Parathyroid adenoma (tissue), 2 donors: ENCODE measurements around the gene TRIM24.

Experiments
- H2AFZ ChIP-seq: fragments of 300-600 bp; sonication (generic); one replicate; pipeline ENCODE4 v1.7.0; 2017; ENCODE audit warnings: antibody characterized with exemption, mild to moderate bottlenecking
- H3K27ac ChIP-seq: fragments of 300-600 bp; sonication (generic); one replicate; pipeline ENCODE4 v1.7.0; 2017
- H3K27me3 ChIP-seq: fragments of 300-600 bp; sonication (generic); one replicate; pipeline ENCODE4 v1.7.0; 2017; ENCODE audit warnings: low read length; ENCODE audit not compliant: control insufficient read depth, insufficient read depth
- H3K36me3 ChIP-seq: fragments of 300-600 bp; sonication (generic); one replicate; pipeline ENCODE4 v1.7.0; 2017; ENCODE audit warnings: low read length; ENCODE audit not compliant: control insufficient read depth, insufficient read depth
- H3K4me1 ChIP-seq: fragments of 300-600 bp; sonication (generic); one replicate; pipeline ENCODE4 v1.7.0; 2017; ENCODE audit warnings: control low read depth
- H3K4me2 ChIP-seq: fragments of 300-600 bp; sonication (generic); one replicate; pipeline ENCODE4 v1.7.0; 2017; ENCODE audit warnings: low read length
- H3K4me3 ChIP-seq: fragments of 300-600 bp; sonication (generic); one replicate; pipeline ENCODE4 v1.7.0; 2017; ENCODE audit warnings: low read depth, low read length
- H3K79me2 ChIP-seq: fragments of 300-600 bp; sonication (generic); one replicate; pipeline ENCODE4 v1.7.0; 2017; ENCODE audit warnings: control low read depth
- H3K9ac ChIP-seq: fragments of 300-600 bp; sonication (generic); one replicate; pipeline ENCODE4 v1.7.0; 2017; ENCODE audit warnings: mild to moderate bottlenecking
- H3K9me3 ChIP-seq: fragments of 300-600 bp; sonication (generic); one replicate; pipeline ENCODE4 v1.7.0; 2017; ENCODE audit warnings: low read length; ENCODE audit not compliant: control insufficient read depth
- CTCF ChIP-seq: fragments of 300-600 bp; sonication (generic); IDR thresholded peaks from one replicate; pipeline ENCODE4 v1.7.0; 2017; ENCODE audit warnings: antibody characterized with exemption, mild to moderate bottlenecking
- donor health status: primary hyperparathyroidism.

The TRIM24 gene

DNA sequence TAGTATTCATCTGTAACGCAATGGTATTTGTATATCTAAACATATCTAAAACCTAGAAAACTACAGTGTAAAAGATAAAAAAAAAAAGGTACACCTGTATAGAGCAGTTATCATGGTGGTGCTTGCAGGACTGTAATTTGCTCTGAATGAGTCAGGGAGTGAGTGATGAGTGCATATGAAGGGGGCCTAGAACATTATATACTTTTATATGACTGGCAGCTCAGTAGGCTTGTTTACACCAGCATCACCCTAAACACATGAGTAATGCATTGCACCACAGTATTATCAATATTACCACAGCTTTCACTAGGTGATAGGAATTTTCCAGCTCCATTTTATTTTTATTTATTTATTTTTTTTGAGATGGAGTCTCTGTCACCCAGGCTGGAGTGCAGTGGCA lies 40.8 kb downstream of the TRIM24 start:
- Histone ChIP-seq H3K27ac (no peak overlapping the region), H3K4me2 (no peak overlapping the region), H3K9me3 (no peaks in the 10 kb centered on the region), H3K27me3 (no peaks in the 10 kb centered on the region), H3K79me2 (peaks cover 21% of the 10 kb centered on the region), H2AFZ (no peak overlapping the region), H3K4me3 (no peak overlapping the region), H3K4me1 (no peaks in the 10 kb centered on the region), H3K36me3 (no peaks in the 10 kb centered on the region), H3K9ac (no peak overlapping the region)
- no peak for TF ChIP-seq CTCF

DNA sequence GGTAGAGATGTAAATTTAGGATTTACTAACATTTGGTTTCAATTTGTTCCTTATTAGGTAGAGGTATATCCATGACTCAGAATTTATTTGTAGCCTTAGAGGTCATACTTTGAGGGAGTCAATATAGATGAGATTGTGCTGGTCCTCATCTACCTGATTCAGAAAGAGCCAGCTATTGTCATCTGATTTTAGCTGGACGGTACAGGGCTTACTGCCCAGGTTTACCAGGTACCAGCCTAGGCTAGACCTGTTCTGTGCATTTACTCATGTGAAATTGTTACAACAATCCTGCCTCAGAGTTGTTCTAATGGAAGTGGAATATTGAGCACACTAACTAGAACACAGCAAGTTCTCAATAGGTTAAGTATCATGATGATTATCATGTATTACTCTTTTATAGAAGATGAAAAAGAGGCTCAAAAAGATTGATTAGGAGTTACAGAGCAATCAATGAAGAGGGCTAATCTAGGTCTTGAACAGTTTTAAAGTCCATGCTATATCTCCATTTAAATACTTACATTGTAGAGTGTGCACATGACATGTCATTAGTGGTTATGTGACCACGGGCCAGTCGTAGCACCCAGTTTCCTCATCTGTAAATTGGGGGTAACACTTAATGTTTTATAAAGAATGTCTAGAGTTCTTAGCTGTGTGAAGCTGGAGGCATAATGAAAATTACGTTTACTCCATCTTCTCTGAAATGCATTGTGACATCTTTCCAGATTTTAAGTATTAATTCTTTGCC lies 42.1 kb downstream of the TRIM24 start:
- no peak overlapping the region for H3K9ac ChIP-seq
- TF ChIP-seq CTCF = no peak
- H2AFZ ChIP-seq = no peak overlapping the region
- no peak overlapping the region for H3K4me3 ChIP-seq
- H3K4me1 ChIP-seq = no peaks in the 10 kb centered on the region
- no peak overlapping the region for H3K4me2 ChIP-seq
- no peaks in the 10 kb centered on the region for H3K27me3 ChIP-seq
- peaks cover 14% of the 10 kb centered on the region for H3K79me2 ChIP-seq
- no peak overlapping the region for H3K27ac ChIP-seq
- H3K9me3 ChIP-seq = no peaks in the 10 kb centered on the region
- no peaks in the 10 kb centered on the region for H3K36me3 ChIP-seq

GRCh38 chr7:138505361-138505873 lies 45.4 kb downstream of the TRIM24 start:
- Histone ChIP-seq H3K79me2 (peaks cover 5% of the 10 kb centered on the region), H3K27ac (no peak overlapping the region), H3K4me1 (no peaks in the 10 kb centered on the region), H3K27me3 (no peaks in the 10 kb centered on the region), H3K36me3 (no peaks in the 10 kb centered on the region), H3K9ac (no peak overlapping the region), H3K4me2 (no peak overlapping the region), H2AFZ (no peak overlapping the region), H3K4me3 (no peak overlapping the region), H3K9me3 (no peaks in the 10 kb centered on the region)
- no peak for TF ChIP-seq CTCF

GRCh38 chr7:138506764-138507163 lies 46.7 kb downstream of the TRIM24 start:
- H3K9ac ChIP-seq = no peak overlapping the region
- no peaks in the 10 kb centered on the region for H3K27me3 ChIP-seq
- H3K4me1 ChIP-seq = no peaks in the 10 kb centered on the region
- H3K9me3 ChIP-seq = no peaks in the 10 kb centered on the region
- H3K4me2 ChIP-seq = no peak overlapping the region
- no peak overlapping the region for H2AFZ ChIP-seq
- TF ChIP-seq CTCF = no peak
- no peaks in the 10 kb centered on the region for H3K36me3 ChIP-seq
- no peak overlapping the region for H3K27ac ChIP-seq
- no peaks in the 10 kb centered on the region for H3K79me2 ChIP-seq
- no peak overlapping the region for H3K4me3 ChIP-seq

GRCh38 chr7:138510003-138510402 lies 49.9 kb downstream of the TRIM24 start:
- TF ChIP-seq CTCF = no peak
- H3K79me2 ChIP-seq = no peaks in the 10 kb centered on the region
- H3K9me3 ChIP-seq = no peaks in the 10 kb centered on the region
- H3K27me3 ChIP-seq = no peaks in the 10 kb centered on the region
- no peak overlapping the region for H3K27ac ChIP-seq
- H3K4me1 ChIP-seq = peaks cover 7% of the 10 kb centered on the region
- no peaks in the 10 kb centered on the region for H3K36me3 ChIP-seq
- no peak overlapping the region for H3K4me2 ChIP-seq
- H2AFZ ChIP-seq = no peak overlapping the region
- H3K9ac ChIP-seq = no peak overlapping the region
- H3K4me3 ChIP-seq = no peak overlapping the region
